HepG2 (cell line): Measurements from ENCODE around the gene CLEC16A. TPM values are rescaled to one million over a fixed set of nuclear protein-coding genes. Genes with fewer than 3 reads are reported as not detected.

Experiments
- AHDC1 ChIP-seq: sonication (generic); formaldehyde crosslinking; IDR thresholded peaks from 2 replicates; pipeline ENCODE4 v1.5.1; 2020; ENCODE audit warnings: mild to moderate bottlenecking, missing genetic modification reagents, borderline replicate concordance
- ASH2L ChIP-seq: fragments of 300-600, 200-600 bp; sonication (generic); IDR thresholded peaks from 2 replicates; pipeline ENCODE4 v1.7.0; 2017; ENCODE audit warnings: low read depth, mild to moderate bottlenecking, moderate library complexity, mixed read lengths, low read length; ENCODE audit not compliant: insufficient read length
- HOXA9 ChIP-seq: sonication (generic); formaldehyde crosslinking; IDR thresholded peaks from 2 replicates; pipeline ENCODE4 v1.8.1; 2022; ENCODE audit warnings: missing genetic modification reagents, mild to moderate bottlenecking, moderate library complexity, borderline replicate concordance
- MLXIP ChIP-seq: sonication (generic); formaldehyde crosslinking; IDR thresholded peaks from 2 replicates; pipeline ENCODE4 v1.9.0; 2021; ENCODE audit warnings: missing genetic modification reagents, borderline replicate concordance
- NR2F1 ChIP-seq, 2 experiments: fragments of 450-650 bp in 1 of 2; formaldehyde crosslinking in 1 of 2; IDR thresholded peaks; 2 replicates each; pipeline versions ENCODE4 v1.5.0 to v1.6.1; 2016 to 2020; ENCODE audit warnings: mild to moderate bottlenecking in 1 of 2, missing compliant biosample characterization in 1 of 2, missing genetic modification reagents in 1 of 2, moderate library complexity in 1 of 2
- SNAPC2 ChIP-seq: sonication (generic); formaldehyde crosslinking; IDR thresholded peaks from 2 replicates; pipeline ENCODE4 v1.8.1; 2022; ENCODE audit warnings: mild to moderate bottlenecking, missing genetic modification reagents
- THAP8 ChIP-seq: sonication (generic); formaldehyde crosslinking; IDR thresholded peaks from 2 replicates; pipeline ENCODE4 v1.5.1; 2020; ENCODE audit warnings: missing genetic modification reagents, mild to moderate bottlenecking, borderline replicate concordance
- YEATS4 ChIP-seq: sonication (generic); formaldehyde crosslinking; IDR thresholded peaks from 2 replicates; pipeline ENCODE4 v1.4.0; 2020; ENCODE audit warnings: missing genetic modification reagents, borderline replicate concordance
- ZFP41 ChIP-seq: sonication (generic); formaldehyde crosslinking; IDR thresholded peaks from 2 replicates; pipeline ENCODE4 v1.4.0; 2020; ENCODE audit warnings: mild to moderate bottlenecking, missing genetic modification reagents, borderline replicate concordance
- ZNF235 ChIP-seq: sonication (generic); formaldehyde crosslinking; IDR thresholded peaks from 2 replicates; pipeline ENCODE4 v1.8.1; 2023; ENCODE audit warnings: mild to moderate bottlenecking, missing genetic modification reagents, borderline replicate concordance
- ZNF431 ChIP-seq: sonication (generic); formaldehyde crosslinking; IDR thresholded peaks from 2 replicates; pipeline ENCODE4 v1.9.0; 2022; ENCODE audit warnings: missing genetic modification reagents, low read depth, mild to moderate bottlenecking, borderline replicate concordance
- ZNF446 ChIP-seq: sonication (generic); formaldehyde crosslinking; IDR thresholded peaks from 2 replicates; pipeline ENCODE4 v1.5.0; 2020; ENCODE audit warnings: mild to moderate bottlenecking, missing genetic modification reagents
- ZNF607 ChIP-seq: sonication (generic); formaldehyde crosslinking; IDR thresholded peaks from 2 replicates; pipeline ENCODE4 v1.5.1; 2020; ENCODE audit warnings: missing genetic modification reagents, mild to moderate bottlenecking, borderline replicate concordance
- ZNF776 ChIP-seq: sonication (generic); formaldehyde crosslinking; IDR thresholded peaks from 2 replicates; pipeline ENCODE4 v1.4.0; 2020; ENCODE audit warnings: mild to moderate bottlenecking, missing genetic modification reagents
- ZNF777 ChIP-seq: sonication (generic); formaldehyde crosslinking; IDR thresholded peaks from 2 replicates; pipeline ENCODE4 v1.4.0; 2020; ENCODE audit warnings: missing genetic modification reagents
- ZZZ3 ChIP-seq: sonication (generic); formaldehyde crosslinking; IDR thresholded peaks from 2 replicates; pipeline ENCODE4 v1.4.0; 2020; ENCODE audit warnings: missing genetic modification reagents, mild to moderate bottlenecking, borderline replicate concordance
- polyA plus RNA-seq, 8 experiments: library from polyadenylated mRNA; depleted of rRNA in 3 of 8; stranded (reverse) in 7 of 8; unstranded in 1 of 8; fragments of >200 nt; fragmentation: Illumina TruSeq in 4 of 8; extraction: Trizol in 4 of 8; gene quantifications; 2 replicates each; pipeline versions ENCODE4 v1.2.1 to v1.2.3, GENCODE V29; 2011 to 2016; ENCODE audit warnings: low read depth in 4 of 8, missing spikeins in 1 of 8, mixed read lengths in 1 of 8; ENCODE audit not compliant: insufficient read depth in 1 of 8
- total RNA-seq, 5 experiments: library from RNA; depleted of rRNA; stranded (reverse); fragments of >200 nt; fragmentation: Illumina TruSeq; extraction: Trizol; gene quantifications; 2 replicates each; pipeline ENCODE4 v1.2.3, GENCODE V29; 2016; ENCODE audit warnings: low read depth in 1 of 5

The CLEC16A gene
- total and polyA plus RNA-seq, 2 of the 13 experiments (the other 11 are each of a cell fraction or from before 2014, with no cell fraction given): 8.5 to 10.3 TPM

GRCh38 chr16:10941935-10942351 lies 2.4 kb upstream of the CLEC16A start (continued):
- 0 out of 2 replicates have a peak, but pooled peaks have one; percentile 25 for TF ChIP-seq AHDC1
- TF ChIP-seq MLXIP (CRISPR knock-in tag): 0 out of 2 replicates have a peak, but pooled peaks have one; percentile 26
- peak; percentile 69 for TF ChIP-seq ASH2L
- 0 out of 4 replicates have a peak, but pooled peaks of 1 of the 2 experiments have one; percentile 4 for TF ChIP-seq NR2F1 (CRISPR knock-in tag; IDR thresholded peaks at IDR 0.05)
- 0 out of 2 replicates have a peak, but pooled peaks have one; percentile 64 for TF ChIP-seq ZNF235
- TF ChIP-seq ZNF431: peak; percentile 41; the same call in 1 of the 2 replicates
- peak; percentile 36; the same call in 1 of the 2 replicates for TF ChIP-seq ZNF777 (CRISPR knock-in tag)
- 0 out of 2 replicates have a peak, but pooled peaks have one; percentile 64 for TF ChIP-seq THAP8 (CRISPR knock-in tag)
- 0 out of 2 replicates have a peak, but pooled peaks have one; percentile 71 for TF ChIP-seq ZNF776 (CRISPR knock-in tag)
- peak; percentile 39; the same call in 1 of the 2 replicates for TF ChIP-seq ZNF607 (CRISPR knock-in tag)
- TF ChIP-seq ZNF446 (CRISPR knock-in tag): 0 out of 2 replicates have a peak, but pooled peaks have one; percentile 1
- TF ChIP-seq SNAPC2: peak; percentile 43; the same call in 1 of the 2 replicates
- TF ChIP-seq ZFP41 (CRISPR knock-in tag): 0 out of 2 replicates have a peak, but pooled peaks have one; percentile 24
- peak; percentile 16; the same call in 1 of the 2 replicates for TF ChIP-seq HOXA9 (CRISPR knock-in tag)
- TF ChIP-seq ZZZ3 (CRISPR knock-in tag): peak; percentile 11; the same call in 1 of the 2 replicates
- peak; percentile 56; the same call in 1 of the 2 replicates for TF ChIP-seq YEATS4
